Kidney (tissue), 14 donors: ENCODE results near the gene C9orf153. TPM values are rescaled to one million over a fixed set of nuclear protein-coding genes. Genes with fewer than 3 reads are reported as not detected.

ENCODE experiments used
- DNase-seq, 5 donors: peaks; one replicate each; pipeline ENCODE4 v3.0.0-alpha.2; 2013 to 2020
- FAIRE-seq: peaks from 2 replicates; lab custom pipeline; 2012; peaks lifted over from hg19 to GRCh38; lab: Jason Lieb, UNC
- H3K27ac ChIP-seq, 2 donors: one replicate each; pipeline ENCODE4 v1.7.0; 2013; ENCODE audit warnings: low read depth in 2 of 2, low read length in 2 of 2, inconsistent platforms in 1 of 2
- H3K27me3 ChIP-seq: one replicate; pipeline ENCODE4 v1.7.1; 2013; ENCODE audit warnings: low read length, inconsistent platforms; ENCODE audit not compliant: control insufficient read depth, insufficient read depth
- H3K36me3 ChIP-seq, 3 donors: one replicate each; pipeline versions ENCODE4 v1.7.0 to v1.7.1; 2013; ENCODE audit warnings: low read length in 3 of 3, control low read depth in 1 of 3, inconsistent platforms in 1 of 3; ENCODE audit not compliant: insufficient read depth in 3 of 3, control insufficient read depth in 2 of 3
- H3K4me1 ChIP-seq, 3 donors: one replicate each; pipeline versions ENCODE4 v1.7.0 to v1.7.1; 2013; ENCODE audit warnings: low read length in 3 of 3, inconsistent platforms in 1 of 3, low read depth in 1 of 3; ENCODE audit not compliant: control insufficient read depth in 2 of 3, insufficient read depth in 2 of 3
- H3K4me3 ChIP-seq, 3 donors: one replicate each; pipeline versions ENCODE4 v1.7.0 to v1.8.1; 2013; ENCODE audit warnings: low read length in 3 of 3, control low read depth in 1 of 3, inconsistent platforms in 1 of 3
- H3K9ac ChIP-seq, 3 donors: one replicate each; pipeline versions ENCODE4 v1.7.0 to v1.7.1; 2013; ENCODE audit warnings: low read length in 3 of 3, control low read depth in 1 of 3, inconsistent platforms in 1 of 3
- H3K9me3 ChIP-seq, 3 donors: one replicate each; pipeline versions ENCODE4 v1.7.0 to v1.7.1; 2013; ENCODE audit warnings: low read length in 3 of 3, control low read depth in 1 of 3, inconsistent platforms in 1 of 3; ENCODE audit not compliant: control insufficient read depth in 2 of 3, insufficient read depth in 1 of 3
- intact Hi-C: fragments of 100-400 bp; cut with DNase I; formaldehyde crosslinking; loops from one replicate; pipeline ENCODE4 v1.11.1; 2022
- polyA plus RNA-seq: library from polyadenylated mRNA; stranded (reverse); fragments of 350-450 nt; fragmentation: Illumina TruSeq; extraction: RNeasy Lipid Tissue Mini Kit (QIAGEN cat#74804); gene quantifications from one replicate; pipeline ENCODE4 v1.2.3, GENCODE V29; 2014; ENCODE audit warnings: low read depth, low replicate concordance; ENCODE audit not compliant: insufficient read depth
- total RNA-seq: library from RNA; stranded (reverse); fragmentation: NEBNext Ultra II Directional; extraction: Animal tissue kit (Norgen Biotek cat#: 25700); gene quantifications from one replicate; pipeline ENCODE4 v1.2.1, GENCODE V29; 2021
- TF ChIP-seq, protein P1 (sequence below): IDR thresholded peaks from 3 replicates; pipeline ENCODE4 v1.5.1; 2012; ENCODE audit warnings: mild to moderate bottlenecking, moderate library complexity, borderline replicate concordance; ENCODE audit not compliant: insufficient read depth; ENCODE audit errors: extremely low read depth
- donor health status: control.
- donor health status: control.
- donor health status: control.
- donor health status: control.
- donor health status: control.
- donor health status: DM: yes; HTN: yes; CAD: no.
- donor health status: Normal renal cell carcinoma (clear cell type).

The C9orf153 gene
- total and polyA plus RNA-seq, 2 donors from 2014 or later, result not detected

DNA sequence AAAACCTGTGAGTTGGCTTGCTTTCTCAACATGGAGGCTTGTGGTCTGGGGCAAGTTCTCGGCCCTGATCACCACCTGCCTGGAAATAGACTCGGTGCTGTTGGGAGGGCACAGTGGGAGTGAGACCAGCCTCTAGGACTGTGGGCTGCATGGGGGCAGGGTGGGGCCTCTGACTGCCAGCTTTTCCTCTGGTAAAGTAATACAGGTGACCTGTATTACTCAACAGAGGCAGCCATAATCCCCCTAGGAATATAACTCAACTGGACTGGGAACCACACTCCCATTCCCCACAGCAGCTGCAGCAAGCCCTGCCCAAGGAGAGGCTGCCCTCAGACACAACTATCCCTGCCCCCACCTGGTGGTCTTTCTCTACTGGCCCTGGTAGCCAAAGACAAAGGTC is 72.8 kb downstream of the C9orf153 start:
- Histone ChIP-seq H3K36me3 (no peaks in the 10 kb centered on the region), H3K27ac (no peak overlapping the region), H3K9ac (no peak overlapping the region), H3K27me3 (no peaks in the 10 kb centered on the region), H3K4me3 (no peak overlapping the region), H3K4me1 (no peaks in the 10 kb centered on the region), H3K9me3 (peaks cover 0 to 3% (median 0%) of the 10 kb centered on the region in 3 donors)
- FAIRE-seq (no peak), DNase-seq (no peak)
- intact Hi-C loops, result no loop called here
- TF ChIP-seq, protein P1, sequence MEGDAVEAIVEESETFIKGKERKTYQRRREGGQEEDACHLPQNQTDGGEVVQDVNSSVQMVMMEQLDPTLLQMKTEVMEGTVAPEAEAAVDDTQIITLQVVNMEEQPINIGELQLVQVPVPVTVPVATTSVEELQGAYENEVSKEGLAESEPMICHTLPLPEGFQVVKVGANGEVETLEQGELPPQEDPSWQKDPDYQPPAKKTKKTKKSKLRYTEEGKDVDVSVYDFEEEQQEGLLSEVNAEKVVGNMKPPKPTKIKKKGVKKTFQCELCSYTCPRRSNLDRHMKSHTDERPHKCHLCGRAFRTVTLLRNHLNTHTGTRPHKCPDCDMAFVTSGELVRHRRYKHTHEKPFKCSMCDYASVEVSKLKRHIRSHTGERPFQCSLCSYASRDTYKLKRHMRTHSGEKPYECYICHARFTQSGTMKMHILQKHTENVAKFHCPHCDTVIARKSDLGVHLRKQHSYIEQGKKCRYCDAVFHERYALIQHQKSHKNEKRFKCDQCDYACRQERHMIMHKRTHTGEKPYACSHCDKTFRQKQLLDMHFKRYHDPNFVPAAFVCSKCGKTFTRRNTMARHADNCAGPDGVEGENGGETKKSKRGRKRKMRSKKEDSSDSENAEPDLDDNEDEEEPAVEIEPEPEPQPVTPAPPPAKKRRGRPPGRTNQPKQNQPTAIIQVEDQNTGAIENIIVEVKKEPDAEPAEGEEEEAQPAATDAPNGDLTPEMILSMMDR, result no peak

DNA sequence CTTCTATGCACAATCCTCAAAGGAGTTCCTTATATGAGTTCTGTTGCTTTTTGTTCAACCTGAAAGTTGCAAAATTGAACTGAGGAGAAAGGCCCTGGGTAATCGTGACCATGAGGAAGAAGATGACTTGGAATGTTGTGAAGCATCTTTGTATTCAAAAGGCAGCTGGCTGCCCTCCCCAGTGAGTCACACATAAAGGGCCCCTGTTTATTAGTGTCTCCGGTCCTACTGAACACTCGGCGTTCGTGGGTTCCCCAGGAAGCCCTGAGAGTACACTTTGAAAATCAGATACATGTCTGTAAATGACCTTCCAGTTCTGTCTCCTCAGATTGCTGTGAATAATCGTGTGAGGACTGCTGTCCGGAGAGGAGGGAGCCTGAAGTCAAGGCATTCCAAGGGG is 73.6 kb downstream of the C9orf153 start:
- intact Hi-C loops, result no loop called here
- Histone ChIP-seq H3K27me3 (no peaks in the 10 kb centered on the region), H3K36me3 (no peaks in the 10 kb centered on the region), H3K9ac (no peak overlapping the region), H3K27ac (no peak overlapping the region), H3K9me3 (peaks cover 0 to 3% (median 0%) of the 10 kb centered on the region in 3 donors), H3K4me3 (no peak overlapping the region), H3K4me1 (no peaks in the 10 kb centered on the region)
- no peak for DNase-seq
- no peak for FAIRE-seq
- TF ChIP-seq, protein P1, result no peak

DNA sequence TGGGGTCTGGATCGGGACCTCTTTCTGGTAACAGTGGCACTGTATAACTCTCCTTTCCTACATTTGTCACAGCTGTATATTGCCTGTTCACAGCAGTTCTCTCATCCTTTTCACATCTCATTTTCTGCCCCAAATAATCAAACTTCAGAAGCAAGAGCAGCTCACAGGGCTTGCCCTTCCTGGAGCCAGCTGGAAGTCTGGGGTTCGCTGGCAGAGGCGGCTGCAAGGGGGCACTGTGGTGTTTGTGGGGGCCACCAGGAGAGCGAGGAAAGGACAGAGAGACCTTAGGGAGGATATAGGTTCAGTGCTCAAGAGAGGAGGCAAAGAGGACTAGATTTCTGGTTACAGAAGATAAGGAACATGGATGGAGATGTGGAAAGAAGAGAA is 75.3 kb downstream of the C9orf153 start:
- H3K4me3 ChIP-seq, result no peak overlapping the region
- peaks cover 0 to 3% (median 0%) of the 10 kb centered on the region in 3 donors for H3K9me3 ChIP-seq
- no peaks in the 10 kb centered on the region for H3K4me1 ChIP-seq
- FAIRE-seq (no peak), DNase-seq (no peak)
- no peak overlapping the region for H3K9ac ChIP-seq
- H3K27me3 ChIP-seq, result no peaks in the 10 kb centered on the region
- H3K27ac ChIP-seq, result no peak overlapping the region
- TF ChIP-seq, protein P1, result no peak
- intact Hi-C loops, result no loop called here
- no peaks in the 10 kb centered on the region for H3K36me3 ChIP-seq
